Activated T-helper 1 cell treated with Interleukin-2 at 50 U/mL for 16 hours (primary cell): ENCODE results near the gene NUDT19.
"Not testable (repeated sequence)": the region's sequence is repeated elsewhere in the genome, so short reads cannot be mapped to it uniquely, and the experiment has no call there.

Experiments
- DNase-seq: peaks from one replicate; pipeline ENCODE4 v3.0.0-alpha.2; 2020; ENCODE audit warnings: low read depth

NUDT19 gene

DNA sequence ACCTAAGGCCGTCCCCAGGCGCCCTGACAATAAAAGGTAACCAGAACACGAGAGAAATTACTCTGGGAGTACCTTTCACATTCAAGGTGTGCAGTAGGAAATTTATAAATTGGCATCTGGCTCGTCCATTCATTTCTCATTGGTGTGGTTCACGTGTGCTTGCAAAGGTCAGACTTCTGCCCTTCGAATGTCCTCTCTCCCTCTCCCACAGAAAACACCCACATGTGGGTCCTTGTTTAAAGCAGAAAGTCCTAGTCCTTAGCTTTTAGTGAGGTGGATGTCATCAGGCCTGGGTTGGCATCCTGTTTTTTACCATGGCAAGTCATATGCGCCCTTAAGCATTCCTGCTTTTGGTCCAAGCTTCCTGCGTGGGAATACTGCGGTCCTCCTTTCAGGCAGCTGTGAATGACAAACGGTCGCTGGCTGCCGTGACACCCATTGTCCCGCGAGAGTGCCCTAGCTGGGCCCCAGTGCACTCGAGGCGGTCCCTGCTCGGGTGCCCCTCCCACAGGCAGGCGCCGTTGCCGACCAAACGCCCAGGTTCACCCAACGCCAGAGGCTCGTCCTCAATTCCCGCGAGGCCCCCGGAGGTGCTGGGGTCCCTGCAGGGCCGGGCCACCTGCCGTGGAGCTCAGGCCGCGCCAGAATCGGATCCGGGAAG lies at the start of gene NUDT19:
NUDT19 (plus strand) TSS at position 531 of the 661 bp plus-strand sequence. CDS start 140 bp downstream, outside the sequence.
- DNase-seq: peak; percentile 61

GRCh38 chr19:32642771-32643170 lies 48.9 kb upstream of the NUDT19 start:
- peak; percentile 39 for DNase-seq

- no peak for DNase-seq
These were observed 45.1 kb upstream of the NUDT19 start for GRCh38 chr19:32646556-32646955.

DNA sequence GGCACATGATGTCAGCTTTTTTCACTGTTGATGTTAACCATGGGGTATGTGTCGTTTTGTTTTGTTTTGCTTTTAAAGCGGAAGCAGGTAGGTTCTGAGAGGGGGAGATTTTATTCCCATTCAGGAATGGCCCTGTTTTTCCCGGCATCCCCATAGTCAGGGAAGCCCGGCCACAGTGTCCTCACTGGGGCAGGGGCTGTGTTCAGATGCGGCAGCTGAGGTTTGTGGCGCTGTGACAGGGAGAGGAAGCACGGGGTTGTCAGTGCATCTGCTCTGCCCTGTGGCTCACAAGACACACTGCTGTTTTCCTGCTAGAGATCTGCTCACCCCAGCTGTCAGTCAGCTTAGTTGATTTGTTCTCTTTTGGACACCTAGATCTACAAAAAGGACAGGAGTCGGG lies 44.3 kb upstream of the NUDT19 start:
- no peak for DNase-seq

DNA sequence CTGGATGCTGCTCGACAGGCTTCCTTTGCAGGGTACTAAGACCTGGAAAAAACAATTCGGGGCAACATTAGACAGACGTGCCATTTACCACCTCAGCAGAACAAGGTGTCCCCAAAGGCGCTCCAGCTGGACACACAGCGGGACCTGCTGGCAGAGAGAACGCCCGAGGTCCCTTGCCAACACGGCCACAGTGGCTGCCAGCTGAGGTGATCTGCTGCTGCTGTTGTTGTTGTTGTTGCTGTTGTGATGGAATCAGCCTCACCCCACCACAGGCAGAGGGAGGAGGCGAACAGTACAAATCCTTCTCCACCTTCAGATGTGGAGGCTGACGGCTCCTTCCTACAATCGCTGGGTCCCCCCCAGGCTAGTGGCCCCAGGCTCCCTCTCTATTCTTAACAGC lies 41.9 kb upstream of the NUDT19 start:
- no peak for DNase-seq

DNA sequence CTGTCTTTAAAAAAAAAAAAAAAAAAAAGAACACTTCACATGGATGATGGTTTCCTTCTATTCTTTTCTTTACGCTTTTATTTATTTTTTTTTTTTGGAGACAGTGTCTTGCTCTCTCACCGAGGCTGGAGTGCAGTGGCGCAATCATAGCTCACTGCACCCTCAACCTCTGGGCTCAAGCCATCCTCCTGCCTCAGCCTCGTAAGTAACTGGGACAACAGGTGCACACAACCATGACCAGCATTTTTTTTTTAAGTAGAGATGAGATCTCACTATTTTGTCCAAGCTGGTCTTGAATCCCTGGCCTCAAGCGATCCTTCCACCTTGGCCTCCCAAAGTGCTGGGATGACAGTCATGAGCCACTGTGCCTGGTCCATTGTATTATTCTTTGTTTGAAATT lies 41.0 kb upstream of the NUDT19 start:
- no peak for DNase-seq

GRCh38 chr19:32651729-32652140 lies 39.9 kb upstream of the NUDT19 start:
- DNase-seq: no peak

DNA sequence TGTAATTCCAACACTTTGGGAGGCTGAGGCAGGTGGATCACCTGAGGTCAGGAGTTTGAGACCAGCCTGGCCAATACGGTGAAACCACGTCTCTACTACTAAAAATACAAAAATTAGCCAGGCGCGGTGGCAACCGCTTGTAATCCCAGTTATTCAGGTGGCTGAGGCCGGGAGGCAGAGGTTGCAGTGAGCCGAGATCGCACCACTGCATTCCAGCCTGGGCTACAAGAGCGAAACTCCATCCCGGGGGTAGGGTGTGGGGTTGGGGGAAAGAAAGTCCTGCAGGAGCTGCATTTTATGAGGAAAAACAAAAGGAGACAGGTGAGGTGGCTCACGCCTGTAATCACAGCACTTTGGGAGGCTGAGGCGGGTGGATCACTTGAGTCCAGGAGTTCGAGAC lies 39.3 kb upstream of the NUDT19 start:
- DNase-seq: not testable (repeated sequence)

DNA sequence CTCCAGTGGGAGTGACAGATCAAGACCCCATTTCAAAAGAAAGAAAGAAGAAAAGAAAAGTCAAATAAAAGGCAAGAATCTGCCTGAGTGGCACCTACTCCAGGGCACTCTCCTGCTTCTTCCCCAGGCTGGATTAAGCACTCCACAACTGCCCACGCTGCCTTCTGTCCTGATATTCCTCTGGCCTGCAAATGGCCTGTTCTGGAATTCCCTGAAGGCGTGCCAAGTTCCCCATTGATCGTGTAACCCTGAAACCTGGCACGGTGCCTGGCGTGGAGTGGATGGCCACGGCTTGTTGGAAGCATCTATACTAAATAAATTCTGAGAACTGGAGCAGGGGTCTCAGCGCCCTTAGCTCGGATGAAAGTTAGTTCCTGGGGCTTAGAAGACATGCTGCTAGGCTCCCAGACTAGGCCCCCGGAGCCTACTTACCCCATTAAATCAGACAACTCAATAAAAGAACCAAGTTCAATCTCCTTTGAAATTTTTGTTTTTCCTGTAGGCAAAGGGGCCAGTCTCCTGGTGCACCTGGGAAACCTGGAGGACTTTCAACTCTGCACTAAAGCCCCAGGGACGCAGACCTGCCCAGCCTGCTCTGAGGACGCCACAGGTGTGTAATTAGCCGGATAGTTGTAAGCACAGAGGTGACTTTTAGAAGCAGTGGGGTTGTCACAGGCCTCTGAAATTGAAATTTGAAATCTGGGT lies 38.6 kb upstream of the NUDT19 start:
- no peak for DNase-seq

DNA sequence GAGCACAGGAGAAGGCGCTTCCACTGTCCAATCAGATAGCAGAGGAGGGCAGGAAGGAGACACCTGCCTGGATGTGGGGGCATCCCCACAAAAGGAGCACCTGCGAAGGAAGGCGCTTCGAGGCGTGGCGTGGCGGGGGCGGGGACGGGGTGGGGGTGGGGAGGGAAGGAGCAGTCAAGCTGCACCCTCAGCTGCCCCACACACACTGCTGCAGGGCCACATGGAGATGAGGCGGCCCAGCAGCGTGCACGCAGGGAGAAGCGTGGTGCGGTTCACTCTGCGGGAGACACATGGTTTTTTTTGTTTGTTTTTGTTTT lies 38.1 kb upstream of the NUDT19 start:
- DNase-seq: no peak

DNA sequence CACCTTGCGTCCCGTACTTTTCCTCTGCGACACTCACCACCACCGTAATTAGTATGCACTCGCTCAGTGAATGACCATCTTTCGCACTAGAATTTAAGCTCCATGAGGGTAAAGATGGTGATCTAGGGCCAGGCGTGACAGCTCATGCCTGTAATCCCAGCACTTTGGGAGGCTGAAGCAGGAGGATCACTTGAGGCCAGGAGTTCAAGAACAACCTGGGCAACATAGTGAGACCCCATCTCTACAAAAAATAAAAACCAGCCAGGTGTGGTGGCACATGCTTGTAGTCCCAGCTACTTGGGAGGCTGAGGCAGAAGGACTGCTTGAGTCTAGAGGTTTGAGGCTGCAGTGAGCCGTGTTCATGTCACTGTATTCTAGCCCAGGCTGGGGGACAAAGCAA lies 35.2 kb upstream of the NUDT19 start:
- DNase-seq: not testable (repeated sequence)

DNA sequence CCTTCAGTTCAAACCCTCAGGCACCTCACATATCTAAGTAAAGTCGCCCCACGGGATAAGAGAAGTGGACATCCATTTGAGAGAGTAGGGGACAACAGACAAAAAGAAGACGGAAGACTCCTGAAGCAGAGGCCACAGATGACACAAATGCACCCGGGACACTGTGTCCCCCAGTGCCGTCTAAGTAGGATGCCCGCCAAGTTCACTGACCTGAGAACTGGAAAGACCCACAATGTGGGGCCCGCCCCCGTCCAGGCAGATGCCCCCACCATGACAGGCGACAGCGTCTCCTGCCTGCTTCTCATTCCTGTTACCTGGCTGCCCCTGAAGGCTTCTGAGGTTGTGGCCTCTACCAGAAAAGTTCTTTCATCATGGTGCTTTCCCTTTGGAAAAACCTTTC lies 33.5 kb upstream of the NUDT19 start:
- no peak for DNase-seq

GRCh38 chr19:32658527-32658926 lies 33.1 kb upstream of the NUDT19 start:
- no peak for DNase-seq

- no peak for DNase-seq
These were observed 30.3 kb upstream of the NUDT19 start for GRCh38 chr19:32661318-32661717.

DNA sequence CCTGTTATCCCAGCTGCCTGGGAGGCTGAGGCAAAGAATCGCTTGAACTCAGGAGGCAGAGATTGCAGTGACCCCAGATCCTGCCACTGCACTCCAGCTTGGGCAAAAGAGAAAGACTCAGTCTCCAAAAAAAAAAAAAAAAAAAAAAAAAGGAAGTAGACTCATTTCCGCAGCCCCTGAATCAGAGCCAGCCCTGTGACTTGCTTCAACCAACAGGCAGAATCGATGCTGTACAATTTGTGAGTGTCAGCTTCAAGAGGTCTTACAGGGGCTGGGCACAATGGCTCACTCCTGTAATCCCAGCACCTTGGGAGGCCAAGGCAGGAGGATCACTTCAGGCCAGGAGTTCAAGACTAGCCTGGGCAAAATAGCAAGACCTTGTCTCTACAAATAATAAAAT lies 29.4 kb upstream of the NUDT19 start:
- no peak for DNase-seq

DNA sequence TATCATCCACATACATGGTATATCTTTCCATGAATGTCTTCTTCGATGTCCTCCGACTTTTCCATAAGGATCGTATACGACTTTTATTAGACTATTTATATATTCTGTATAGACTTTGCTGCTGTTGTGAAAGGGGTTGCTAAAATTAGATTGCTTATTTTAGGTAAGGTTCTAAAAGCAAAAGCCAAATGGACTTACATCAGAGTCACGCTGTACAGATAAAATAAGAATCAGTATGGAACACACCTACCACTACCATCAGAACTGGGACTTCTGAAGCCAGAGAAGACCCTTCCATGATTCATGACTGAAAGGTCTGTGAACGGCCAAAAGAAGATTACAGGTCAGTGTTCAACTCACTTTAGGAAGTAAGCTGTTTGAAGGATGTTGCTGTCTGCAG lies 25.5 kb upstream of the NUDT19 start:
- no peak for DNase-seq

DNA sequence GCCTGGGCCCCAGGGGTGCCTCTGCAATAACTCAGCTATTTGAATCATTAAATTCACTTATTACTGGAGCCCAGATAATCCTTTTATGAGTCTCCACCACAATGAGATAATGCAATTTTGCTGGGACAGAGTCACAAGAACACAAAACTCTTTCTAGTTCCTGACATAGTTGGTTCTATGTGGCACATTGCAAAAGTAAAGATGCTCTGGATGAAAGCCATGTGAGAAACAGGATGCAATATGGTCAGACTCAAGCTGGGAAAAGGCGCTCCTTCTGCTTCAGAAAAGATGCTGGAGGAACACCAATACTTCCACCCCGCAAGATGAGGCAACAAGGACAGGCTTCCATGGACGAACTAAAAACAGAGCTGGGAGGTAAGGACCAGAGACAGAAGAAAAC lies 22.3 kb upstream of the NUDT19 start:
- DNase-seq: no peak

- DNase-seq: no peak
These were observed 19.6 kb upstream of the NUDT19 start for GRCh38 chr19:32671883-32672593.

DNA sequence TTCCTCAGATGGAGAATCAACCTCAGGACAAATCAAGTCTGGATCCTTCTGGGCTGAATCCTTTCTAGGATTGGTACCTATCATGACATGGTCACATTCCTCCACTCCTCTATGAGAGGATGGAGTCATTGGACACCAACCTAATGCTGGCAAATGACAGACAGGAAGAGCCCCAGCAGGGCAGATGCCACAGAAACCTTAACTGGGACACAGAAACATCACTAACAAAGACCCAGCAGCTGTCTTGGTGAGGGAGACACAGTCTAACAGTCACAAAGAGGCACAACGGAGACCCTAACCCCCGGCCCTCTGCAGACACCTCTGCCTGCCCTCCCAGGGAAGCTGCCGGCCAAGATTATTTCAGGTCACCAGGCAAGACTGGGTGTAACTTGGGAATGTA lies 18.8 kb upstream of the NUDT19 start:
- no peak for DNase-seq

GRCh38 chr19:32673573-32673972 lies 18.0 kb upstream of the NUDT19 start:
- no peak for DNase-seq

DNA sequence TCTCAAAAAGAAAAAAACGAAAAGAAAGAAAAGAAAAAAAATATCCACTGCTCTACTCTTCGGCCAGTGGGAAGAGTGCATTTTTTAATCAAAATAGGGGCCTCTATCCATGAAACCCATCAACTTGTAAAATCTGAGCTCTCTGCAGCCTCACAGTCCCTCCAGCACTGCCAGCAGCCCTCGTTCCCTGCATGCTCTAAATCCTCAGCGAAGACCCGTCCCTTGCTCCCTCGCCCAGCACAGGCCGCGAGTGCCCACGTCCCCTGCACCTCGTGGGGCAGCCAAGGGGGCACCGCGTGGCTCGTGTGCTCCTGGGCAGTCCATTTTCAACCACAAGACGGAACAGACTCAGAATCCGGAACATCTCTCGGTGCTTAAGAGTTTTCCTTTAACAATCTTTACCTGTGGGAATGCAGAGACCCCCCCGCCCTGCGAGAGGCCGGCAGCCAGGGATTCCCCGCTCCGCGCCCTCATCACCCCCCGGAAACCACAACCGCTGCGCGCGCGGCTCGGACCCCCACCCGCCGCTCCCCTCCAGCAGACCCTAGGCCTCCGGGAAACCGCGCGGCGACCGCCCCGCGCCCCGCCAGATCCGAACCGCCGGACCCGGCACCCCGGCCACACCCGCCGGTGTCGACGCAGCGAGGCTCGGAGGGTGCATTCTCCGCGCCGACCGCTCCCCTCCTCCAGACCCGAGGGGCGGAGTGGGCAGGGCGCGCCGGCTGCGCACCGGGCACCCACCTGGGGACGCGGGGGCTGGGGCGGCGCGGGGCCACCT lies 17.3 kb upstream of the NUDT19 start:
- peak; percentile 5 for DNase-seq

- DNase-seq: peak; percentile 98
These were observed 16.5 kb upstream of the NUDT19 start, which contains the start of gene ANKRD27 for GRCh38 chr19:32674931-32675719. Gene ANKRD27, minus strand, starts transcription at chr19:32675180. Its CDS starts 16,165 bp downstream, at chr19:32659015.
